Esophagus squamous epithelium (tissue), 4 donors: ENCODE data around the gene CCDC201.

Source experiments
- CTCF ChIP-seq, 6 experiments: fragments of 450-650 bp in 4 of 6; fragments of 200-600 bp in 2 of 6; sonication (generic) in 2 of 6; IDR thresholded peaks; one replicate each; pipeline ENCODE4 v1.5.1; 2016 to 2019; ENCODE audit warnings: antibody characterized with exemption in 6 of 6, mild to moderate bottlenecking in 4 of 6, moderate library complexity in 4 of 6
- POLR2A ChIP-seq, 4 donors: fragments of 450-650 bp; IDR thresholded peaks; one replicate each; pipeline ENCODE4 v1.6.1; 2017; ENCODE audit warnings: antibody characterized with exemption in 4 of 4, mild to moderate bottlenecking in 4 of 4, moderate library complexity in 3 of 4

- TF ChIP-seq CTCF (IDR thresholded peaks at IDR 0.05) (no peak), POLR2A (IDR thresholded peaks at IDR 0.05) (no peak)
Measured at GRCh38 chr7:45918556-45918955, 45.7 kb upstream of the CCDC201 start.
